HG02938 (cell line): Measurements from ENCODE around the gene MRM3.
"Not testable (repeated sequence)": the region's sequence is repeated elsewhere in the genome, so short reads cannot be mapped to it uniquely, and the experiment has no call there.

Source experiments
- ATAC-seq: cut with Tn5 transposase; IDR thresholded peaks from one replicate; pipeline ENCODE4 v1.9.1; 2021; ENCODE audit warnings: mild to moderate bottlenecking, moderate library complexity; ENCODE audit not compliant: unreplicated experiment

MRM3 gene

GRCh38 chr17:795721-796120 is 13.6 kb downstream of the MRM3 start:
- no peak for ATAC-seq

GRCh38 chr17:796609-797008 is 14.5 kb downstream of the MRM3 start:
- ATAC-seq, result no peak

GRCh38 chr17:797236-797840 is 15.2 kb downstream of the MRM3 start:
- ATAC-seq, result no peak

GRCh38 chr17:798246-798645 is 16.1 kb downstream of the MRM3 start:
- ATAC-seq, result no peak

- no peak for ATAC-seq
These were observed 17.1 kb downstream of the MRM3 start for GRCh38 chr17:799261-799660.

GRCh38 chr17:800446-801242 is 18.5 kb downstream of the MRM3 start:
- ATAC-seq, result no peak

- no peak for ATAC-seq
These were observed 19.5 kb downstream of the MRM3 start for GRCh38 chr17:801660-802059.

- ATAC-seq, result no peak
These were observed 20.3 kb downstream of the MRM3 start for GRCh38 chr17:802481-802880.

- no peak for ATAC-seq
These were observed 21.0 kb downstream of the MRM3 start for GRCh38 chr17:802901-803881.

GRCh38 chr17:804541-805435 is 22.6 kb downstream of the MRM3 start:
- no peak for ATAC-seq

- not testable (repeated sequence) for ATAC-seq
These were observed 23.7 kb downstream of the MRM3 start for GRCh38 chr17:805886-806285.

- ATAC-seq, result no peak
These were observed 24.2 kb downstream of the MRM3 start for GRCh38 chr17:806346-806745.

- no peak for ATAC-seq
These were observed 24.8 kb downstream of the MRM3 start for GRCh38 chr17:806781-807522.

- no peak for ATAC-seq
These were observed 25.6 kb downstream of the MRM3 start for GRCh38 chr17:807523-808294.

- ATAC-seq, result no peak
These were observed 29.1 kb downstream of the MRM3 start for GRCh38 chr17:811051-811784.

- no peak for ATAC-seq
These were observed 30.6 kb downstream of the MRM3 start for GRCh38 chr17:812638-813204.

GRCh38 chr17:814371-814770 is 32.2 kb downstream of the MRM3 start:
- no peak for ATAC-seq

GRCh38 chr17:819251-819650 is 37.1 kb downstream of the MRM3 start:
- no peak for ATAC-seq
